Parathyroid adenoma (tissue), 2 donors: ENCODE measurements around the gene PLXNC1.

Experiments
- H2AFZ ChIP-seq: fragments of 300-600 bp; sonication (generic); one replicate; pipeline ENCODE4 v1.7.0; 2017; ENCODE audit warnings: antibody characterized with exemption, mild to moderate bottlenecking
- H3K27ac ChIP-seq: fragments of 300-600 bp; sonication (generic); one replicate; pipeline ENCODE4 v1.7.0; 2017
- H3K27me3 ChIP-seq: fragments of 300-600 bp; sonication (generic); one replicate; pipeline ENCODE4 v1.7.0; 2017; ENCODE audit warnings: low read length; ENCODE audit not compliant: control insufficient read depth, insufficient read depth
- H3K36me3 ChIP-seq: fragments of 300-600 bp; sonication (generic); one replicate; pipeline ENCODE4 v1.7.0; 2017; ENCODE audit warnings: low read length; ENCODE audit not compliant: control insufficient read depth, insufficient read depth
- H3K4me1 ChIP-seq: fragments of 300-600 bp; sonication (generic); one replicate; pipeline ENCODE4 v1.7.0; 2017; ENCODE audit warnings: control low read depth
- H3K4me2 ChIP-seq: fragments of 300-600 bp; sonication (generic); one replicate; pipeline ENCODE4 v1.7.0; 2017; ENCODE audit warnings: low read length
- H3K4me3 ChIP-seq: fragments of 300-600 bp; sonication (generic); one replicate; pipeline ENCODE4 v1.7.0; 2017; ENCODE audit warnings: low read depth, low read length
- H3K79me2 ChIP-seq: fragments of 300-600 bp; sonication (generic); one replicate; pipeline ENCODE4 v1.7.0; 2017; ENCODE audit warnings: control low read depth
- H3K9ac ChIP-seq: fragments of 300-600 bp; sonication (generic); one replicate; pipeline ENCODE4 v1.7.0; 2017; ENCODE audit warnings: mild to moderate bottlenecking
- H3K9me3 ChIP-seq: fragments of 300-600 bp; sonication (generic); one replicate; pipeline ENCODE4 v1.7.0; 2017; ENCODE audit warnings: low read length; ENCODE audit not compliant: control insufficient read depth
- TF ChIP-seq, protein P1 (sequence below): fragments of 300-600 bp; sonication (generic); IDR thresholded peaks from one replicate; pipeline ENCODE4 v1.7.0; 2017; ENCODE audit warnings: antibody characterized with exemption, mild to moderate bottlenecking
- donor health status: primary hyperparathyroidism.

Gene PLXNC1

DNA sequence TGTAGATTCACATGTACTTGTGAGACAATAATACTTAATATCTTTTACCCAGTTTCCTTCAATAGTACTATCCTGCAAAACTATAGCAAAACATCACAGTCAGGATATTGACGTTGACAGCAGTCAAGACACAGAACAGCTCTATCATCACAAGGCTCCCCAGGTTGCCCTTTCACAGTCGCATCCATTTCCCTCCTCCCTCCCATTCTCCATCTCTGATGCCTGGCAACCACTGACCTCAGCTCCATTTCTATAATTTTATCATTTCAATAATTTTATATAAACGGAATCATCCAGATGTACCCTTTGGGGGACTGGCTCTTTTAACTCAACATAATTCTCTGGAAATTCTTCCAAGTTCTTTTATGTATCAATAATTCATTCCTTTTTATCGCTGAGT, 81.5 kb downstream of the PLXNC1 start:
- Histone ChIP-seq H3K27ac (no peak overlapping the region), H3K9me3 (no peaks in the 10 kb centered on the region), H3K4me1 (no peaks in the 10 kb centered on the region), H3K4me2 (no peak overlapping the region), H3K36me3 (no peaks in the 10 kb centered on the region), H3K4me3 (no peak overlapping the region), H2AFZ (no peak overlapping the region), H3K79me2 (no peaks in the 10 kb centered on the region), H3K9ac (no peak overlapping the region), H3K27me3 (no peaks in the 10 kb centered on the region)
- TF ChIP-seq, protein P1, sequence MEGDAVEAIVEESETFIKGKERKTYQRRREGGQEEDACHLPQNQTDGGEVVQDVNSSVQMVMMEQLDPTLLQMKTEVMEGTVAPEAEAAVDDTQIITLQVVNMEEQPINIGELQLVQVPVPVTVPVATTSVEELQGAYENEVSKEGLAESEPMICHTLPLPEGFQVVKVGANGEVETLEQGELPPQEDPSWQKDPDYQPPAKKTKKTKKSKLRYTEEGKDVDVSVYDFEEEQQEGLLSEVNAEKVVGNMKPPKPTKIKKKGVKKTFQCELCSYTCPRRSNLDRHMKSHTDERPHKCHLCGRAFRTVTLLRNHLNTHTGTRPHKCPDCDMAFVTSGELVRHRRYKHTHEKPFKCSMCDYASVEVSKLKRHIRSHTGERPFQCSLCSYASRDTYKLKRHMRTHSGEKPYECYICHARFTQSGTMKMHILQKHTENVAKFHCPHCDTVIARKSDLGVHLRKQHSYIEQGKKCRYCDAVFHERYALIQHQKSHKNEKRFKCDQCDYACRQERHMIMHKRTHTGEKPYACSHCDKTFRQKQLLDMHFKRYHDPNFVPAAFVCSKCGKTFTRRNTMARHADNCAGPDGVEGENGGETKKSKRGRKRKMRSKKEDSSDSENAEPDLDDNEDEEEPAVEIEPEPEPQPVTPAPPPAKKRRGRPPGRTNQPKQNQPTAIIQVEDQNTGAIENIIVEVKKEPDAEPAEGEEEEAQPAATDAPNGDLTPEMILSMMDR, result no peak

DNA sequence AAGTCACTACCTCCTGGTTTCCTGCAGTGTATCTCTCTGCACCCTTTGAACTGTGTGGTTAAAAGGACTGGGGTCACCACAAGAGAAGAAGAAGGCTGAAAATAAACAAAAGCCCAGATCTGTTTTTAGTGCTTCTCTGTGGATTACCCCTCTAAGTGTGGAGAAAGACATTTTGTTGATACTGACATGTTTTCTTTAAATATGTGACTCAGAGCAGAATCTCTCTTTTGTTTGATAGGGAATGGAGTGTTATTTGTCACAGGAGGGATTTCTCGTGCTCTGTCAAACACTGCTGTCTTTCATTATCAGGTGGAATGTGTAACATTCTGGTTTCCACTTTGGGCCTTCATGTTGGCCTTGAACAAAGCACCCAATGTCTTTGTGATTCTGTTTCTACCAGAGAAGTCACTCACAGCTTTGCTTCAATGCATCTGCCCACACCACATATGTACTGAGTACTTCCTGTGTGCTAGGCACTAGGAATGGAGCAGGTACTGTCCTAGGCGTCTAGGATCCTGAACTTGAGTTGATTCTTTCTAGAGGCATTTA, 82.1 kb downstream of the PLXNC1 start:
- Histone ChIP-seq H3K4me3 (no peak overlapping the region), H3K9me3 (no peaks in the 10 kb centered on the region), H3K9ac (no peak overlapping the region), H3K4me2 (no peak overlapping the region), H3K27ac (no peak overlapping the region), H2AFZ (no peak overlapping the region), H3K27me3 (no peaks in the 10 kb centered on the region), H3K4me1 (no peaks in the 10 kb centered on the region), H3K36me3 (no peaks in the 10 kb centered on the region), H3K79me2 (no peaks in the 10 kb centered on the region)
- TF ChIP-seq, protein P1, result no peak

DNA sequence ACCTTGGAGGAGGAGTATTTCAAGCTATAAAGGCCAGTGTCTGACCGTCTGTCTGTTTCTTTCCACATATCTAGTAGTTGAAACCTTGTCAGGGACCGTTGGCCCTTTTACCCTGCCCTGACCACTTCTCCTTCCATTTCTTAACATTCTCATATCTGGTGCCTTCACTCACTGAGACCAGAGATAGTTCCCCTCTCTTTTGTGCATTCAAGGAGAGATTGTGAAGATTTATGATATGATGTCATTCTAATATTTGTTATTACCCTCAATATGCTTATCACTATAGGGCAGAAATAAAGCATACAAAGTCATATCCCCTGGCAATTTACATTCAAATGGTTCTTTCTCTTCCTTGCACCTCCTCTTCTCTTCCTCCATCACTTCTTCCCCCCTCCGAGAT, 83.3 kb downstream of the PLXNC1 start:
- Histone ChIP-seq H3K4me1 (no peaks in the 10 kb centered on the region), H3K9me3 (no peaks in the 10 kb centered on the region), H3K27me3 (no peaks in the 10 kb centered on the region), H3K36me3 (no peaks in the 10 kb centered on the region), H3K9ac (no peak overlapping the region), H3K4me3 (no peak overlapping the region), H2AFZ (no peak overlapping the region), H3K79me2 (no peaks in the 10 kb centered on the region), H3K27ac (no peak overlapping the region), H3K4me2 (no peak overlapping the region)
- TF ChIP-seq, protein P1, result no peak

DNA sequence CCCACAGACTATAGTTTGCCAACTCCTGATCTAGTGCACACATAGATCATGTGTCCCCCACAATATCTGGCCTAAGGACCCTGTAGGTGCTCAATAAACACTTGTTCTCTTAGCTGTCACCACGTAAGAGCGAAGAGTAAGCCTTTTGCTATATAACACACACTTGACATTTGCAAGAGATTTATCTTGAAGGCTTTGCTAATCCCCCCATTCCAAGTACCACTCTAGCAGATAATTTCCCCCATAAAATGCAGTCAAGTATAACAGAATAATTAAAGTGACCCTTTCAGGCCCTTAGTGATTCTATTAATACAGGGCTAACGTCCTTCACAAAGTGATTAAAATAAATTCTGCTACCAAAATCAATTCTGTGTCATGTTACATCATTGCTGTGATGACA, 87.5 kb downstream of the PLXNC1 start:
- Histone ChIP-seq H3K4me2 (no peak overlapping the region), H3K27me3 (no peaks in the 10 kb centered on the region), H2AFZ (no peak overlapping the region), H3K79me2 (no peaks in the 10 kb centered on the region), H3K9me3 (no peaks in the 10 kb centered on the region), H3K4me1 (no peaks in the 10 kb centered on the region), H3K27ac (no peak overlapping the region), H3K4me3 (no peak overlapping the region), H3K9ac (no peak overlapping the region), H3K36me3 (no peaks in the 10 kb centered on the region)
- TF ChIP-seq, protein P1, result no peak

DNA sequence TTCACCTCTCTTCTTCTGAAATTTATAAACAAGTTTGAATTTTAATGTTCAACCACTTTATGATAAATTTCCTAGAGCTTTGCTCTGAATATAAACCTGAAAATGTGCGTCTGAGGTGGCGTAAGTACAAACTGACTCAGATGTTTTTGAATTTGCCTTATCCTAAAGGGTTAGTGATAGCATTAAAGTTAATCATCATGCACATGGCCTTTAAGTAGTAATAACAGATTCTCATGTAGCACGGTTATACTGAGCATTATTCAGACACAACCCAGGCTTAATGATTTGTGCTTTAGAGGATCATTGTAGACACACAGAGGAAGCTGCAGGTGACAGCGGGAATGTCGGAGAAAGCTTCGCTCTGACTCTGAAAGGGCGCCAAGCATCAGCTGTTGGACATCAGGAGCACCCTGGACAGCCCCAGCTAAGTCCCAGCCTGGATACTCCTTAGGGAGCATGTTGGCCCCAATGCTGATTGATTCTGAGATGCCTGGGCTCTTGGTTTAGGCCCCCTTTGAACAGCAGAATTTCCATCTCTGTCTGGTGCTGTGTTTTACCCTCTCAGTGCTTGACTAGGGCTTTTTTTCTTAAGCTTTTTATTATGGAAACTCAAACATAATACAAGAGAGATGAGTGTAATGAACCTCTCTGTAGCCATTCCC, 91.1 kb downstream of the PLXNC1 start:
- H3K4me1 ChIP-seq, result no peaks in the 10 kb centered on the region
- H2AFZ ChIP-seq, result no peak overlapping the region
- H3K79me2 ChIP-seq, result no peaks in the 10 kb centered on the region
- H3K4me2 ChIP-seq, result no peak overlapping the region
- TF ChIP-seq, protein P1, result no peak
- no peaks in the 10 kb centered on the region for H3K36me3 ChIP-seq
- no peak overlapping the region for H3K9ac ChIP-seq
- no peak overlapping the region for H3K4me3 ChIP-seq
- H3K9me3 ChIP-seq, result no peaks in the 10 kb centered on the region
- no peak overlapping the region for H3K27ac ChIP-seq
- no peaks in the 10 kb centered on the region for H3K27me3 ChIP-seq
